Endothelial cell of umbilical vein (primary cell): ENCODE measurements around the gene PAX1. TPM values are rescaled to one million over a fixed set of nuclear protein-coding genes. Genes with fewer than 3 reads are reported as not detected.

ENCODE experiments used
- BruUV-seq: library from RNA; stranded (reverse); fragments of 400-500 nt; replicated peaks from 2 replicates; lab custom pipeline; 2021; lab: Mats Ljungman, UMichigan
- CTCF ChIA-PET: fragments of 300-600, 350-600 bp; sonication (Branson Sonifier 250); formaldehyde crosslinking; loops from one replicate; lab custom pipeline; 2021; ENCODE audit warnings: antibody characterized with exemption, inconsistent platforms; lab: Charles Lee
- POLR2A ChIA-PET: fragments of 300-600, 350-600 bp; sonication (Branson Sonifier 250); formaldehyde crosslinking; loops from one replicate; lab custom pipeline; 2021; ENCODE audit warnings: antibody characterized with exemption, inconsistent platforms; lab: Charles Lee
- DNase-seq: peaks from one replicate; pipeline ENCODE4 v3.0.0-alpha.2; 2011; ENCODE audit warnings: low read depth, low spot score
- FAIRE-seq: peaks from 2 replicates; lab custom pipeline; 2011; peaks lifted over from hg19 to GRCh38; lab: Jason Lieb, UNC
- H2AFZ ChIP-seq: 2 replicates; pipeline ENCODE4 v1.6.0; 2012; ENCODE audit warnings: low read depth, low read length, control low read depth, inconsistent platforms
- H3K27ac ChIP-seq: 2 replicates; pipeline ENCODE4 v1.5.1; 2011; ENCODE audit warnings: low read depth, mild to moderate bottlenecking, control low read depth, low read length, moderate library complexity; ENCODE audit not compliant: insufficient read depth
- H3K27me3 ChIP-seq, 2 experiments: 2 replicates each; pipeline versions ENCODE4 v1.6.0 to v1.6.1; 2011; ENCODE audit warnings: low read length in 2 of 2, mixed read lengths in 1 of 2; ENCODE audit not compliant: control insufficient read depth in 2 of 2, insufficient read depth in 2 of 2
- H3K36me3 ChIP-seq, 2 experiments: 2 replicates in 1 of 2; 3 replicates in 1 of 2; pipeline ENCODE4 v1.5.1; 2011; ENCODE audit warnings: low read length in 2 of 2, mild to moderate bottlenecking in 1 of 2, moderate library complexity in 1 of 2; ENCODE audit not compliant: control insufficient read depth in 2 of 2, insufficient read depth in 2 of 2; ENCODE audit errors: extremely low read depth in 1 of 2
- H3K4me1 ChIP-seq: 3 replicates; pipeline ENCODE4 v1.5.1; 2011; ENCODE audit warnings: mild to moderate bottlenecking, low read length; ENCODE audit not compliant: control insufficient read depth, insufficient read depth; ENCODE audit errors: extremely low read depth
- H3K4me2 ChIP-seq: 2 replicates; pipeline ENCODE4 v1.6.1; 2011; ENCODE audit warnings: low read length, control low read depth, mixed read lengths; ENCODE audit not compliant: insufficient read depth
- H3K4me3 ChIP-seq, 3 experiments: fragments of 200-600 bp in 1 of 3; sonication (generic), shearing (Covaris generic) in 1 of 3; replicated peaks in 1 of 3; 2 replicates each; pipeline ENCODE4 v1.5.1; 2011 to 2016; ENCODE audit warnings: control low read depth in 3 of 3, low read length in 3 of 3, mild to moderate bottlenecking in 2 of 3, inconsistent platforms in 1 of 3, low read depth in 1 of 3, moderate library complexity in 1 of 3; ENCODE audit not compliant: insufficient read depth in 1 of 3
- H3K79me2 ChIP-seq: 2 replicates; pipeline ENCODE4 v1.6.0; 2012; ENCODE audit warnings: low read length, inconsistent platforms; ENCODE audit not compliant: control insufficient read depth, insufficient read depth
- H3K9ac ChIP-seq: replicated peaks from 2 replicates; pipeline ENCODE3; 2011; ENCODE audit warnings: low read length, control low read depth; ENCODE audit not compliant: insufficient read depth; ENCODE audit errors: extremely low read depth
- H3K9me1 ChIP-seq: replicated peaks from 3 replicates; pipeline ENCODE4 v1.6.0; 2011; ENCODE audit warnings: mild to moderate bottlenecking, low read length; ENCODE audit not compliant: control insufficient read depth, insufficient read depth; ENCODE audit errors: extremely low read depth
- H3K9me3 ChIP-seq: replicated peaks from 2 replicates; pipeline ENCODE4 v1.5.1; 2012; ENCODE audit warnings: low read length, inconsistent platforms; ENCODE audit not compliant: control insufficient read depth, insufficient read depth
- H4K20me1 ChIP-seq: replicated peaks from 2 replicates; pipeline ENCODE3; 2011; ENCODE audit warnings: mild to moderate bottlenecking, low read length; ENCODE audit not compliant: control insufficient read depth, insufficient read depth; ENCODE audit errors: extremely low read depth
- EZH2 ChIP-seq: IDR thresholded peaks from 2 replicates; pipeline ENCODE4 v1.6.1; 2012; ENCODE audit warnings: borderline replicate concordance, low read depth, mild to moderate bottlenecking, moderate library complexity, low read length, inconsistent platforms; ENCODE audit not compliant: severe bottlenecking
- FOS ChIP-seq: IDR thresholded peaks from 2 replicates; pipeline ENCODE4 v1.6.1; 2011; ENCODE audit warnings: mild to moderate bottlenecking, low read length, moderate library complexity, borderline replicate concordance; ENCODE audit not compliant: insufficient read depth
- GATA2 ChIP-seq: IDR thresholded peaks from 2 replicates; pipeline ENCODE4 v1.7.0; 2011; ENCODE audit warnings: low read depth, mild to moderate bottlenecking, moderate library complexity, mixed read lengths, low read length; ENCODE audit not compliant: insufficient read length, insufficient read depth
- JUN ChIP-seq: IDR thresholded peaks from 2 replicates; pipeline ENCODE4 v1.6.1; 2011; ENCODE audit warnings: borderline replicate concordance, low read depth; ENCODE audit not compliant: insufficient read length, insufficient read depth
- MAX ChIP-seq: IDR thresholded peaks from 2 replicates; pipeline ENCODE4 v1.6.1; 2011; ENCODE audit not compliant: insufficient read depth, insufficient read length
- MYC ChIP-seq: IDR thresholded peaks from one replicate; pipeline ENCODE4 v1.6.1; 2011; ENCODE audit warnings: mild to moderate bottlenecking, low read depth, low read length
- POLR2A ChIP-seq: IDR thresholded peaks from 2 replicates; pipeline ENCODE4 v1.6.1; 2012; ENCODE audit warnings: low read depth, mild to moderate bottlenecking, control low read depth, low read length
- POLR2AphosphoS5 ChIP-seq: IDR thresholded peaks from 2 replicates; pipeline ENCODE4 v1.6.1; 2012; ENCODE audit warnings: low read depth, mild to moderate bottlenecking, control low read depth, low read length, moderate library complexity; ENCODE audit not compliant: insufficient read depth
- dilution Hi-C: fragments of 300-500 bp; cut with MboI; formaldehyde crosslinking; loops from one replicate; pipeline ENCODE4 v1.15.0; 2019; ENCODE audit warnings: low sequenced_read_pairs; ENCODE audit not compliant: extremely low pct_ligation_motif_present
- intact Hi-C: fragments of 100-400 bp; cut with micrococcal nuclease; formaldehyde crosslinking; loops from one replicate; pipeline ENCODE4 v1.10.0; 2022
- polyA plus RNA-seq, 4 experiments: library from polyadenylated mRNA; depleted of rRNA in 3 of 4; stranded (reverse) in 3 of 4; unstranded in 1 of 4; fragments of >200 nt; gene quantifications; 2 replicates each; pipeline versions ENCODE4 v1.2.1 to v1.2.3, GENCODE V29; 2011 to 2012; ENCODE audit warnings: missing spikeins in 1 of 4
- total RNA-seq: library from RNA; stranded (reverse); gene quantifications from 2 replicates; pipeline ENCODE4 v1.2.3, GENCODE V29; 2021
- TF ChIP-seq, protein P1 (sequence below), 2 donors: IDR thresholded peaks; 1 replicate in 1 of 2; 2 replicates in 1 of 2; pipeline ENCODE4 v1.5.1; 2011; ENCODE audit warnings: low read length in 2 of 2, mild to moderate bottlenecking in 2 of 2, moderate library complexity in 2 of 2, control low read depth in 1 of 2, inconsistent platforms in 1 of 2, low read depth in 1 of 2; ENCODE audit not compliant: insufficient read depth in 1 of 2; ENCODE audit errors: extremely low read depth in 1 of 2

The PAX1 gene
- total and polyA plus RNA-seq, 2 donors (not counting 3 experiments of a cell fraction or from before 2014, with no cell fraction given) = not detected

GRCh38 chr20:21702553-21703470 lies 2.7 kb upstream of the PAX1 start:
- H3K79me2 ChIP-seq = no peaks in the 10 kb centered on the region
- no peaks in the 10 kb centered on the region for H3K36me3 ChIP-seq
- dilution Hi-C loops = no loop called here
- H3K9me3 ChIP-seq = no peaks in the 10 kb centered on the region
- H3K4me3 ChIP-seq = no peak overlapping the region
- DNase-seq (peak; percentile 41), FAIRE-seq (peak; percentile 31)
- no peaks in the 10 kb centered on the region for H3K4me1 ChIP-seq
- POLR2A ChIA-PET = no interaction called here
- no peak overlapping the region for H3K27ac ChIP-seq
- TF ChIP-seq GATA2 (no peak), EZH2 (peak; percentile 58), MYC (no peak), JUN (no peak), POLR2A (no peak), FOS (no peak), POLR2AphosphoS5 (no peak), MAX (no peak)
- TF ChIP-seq, protein P1, sequence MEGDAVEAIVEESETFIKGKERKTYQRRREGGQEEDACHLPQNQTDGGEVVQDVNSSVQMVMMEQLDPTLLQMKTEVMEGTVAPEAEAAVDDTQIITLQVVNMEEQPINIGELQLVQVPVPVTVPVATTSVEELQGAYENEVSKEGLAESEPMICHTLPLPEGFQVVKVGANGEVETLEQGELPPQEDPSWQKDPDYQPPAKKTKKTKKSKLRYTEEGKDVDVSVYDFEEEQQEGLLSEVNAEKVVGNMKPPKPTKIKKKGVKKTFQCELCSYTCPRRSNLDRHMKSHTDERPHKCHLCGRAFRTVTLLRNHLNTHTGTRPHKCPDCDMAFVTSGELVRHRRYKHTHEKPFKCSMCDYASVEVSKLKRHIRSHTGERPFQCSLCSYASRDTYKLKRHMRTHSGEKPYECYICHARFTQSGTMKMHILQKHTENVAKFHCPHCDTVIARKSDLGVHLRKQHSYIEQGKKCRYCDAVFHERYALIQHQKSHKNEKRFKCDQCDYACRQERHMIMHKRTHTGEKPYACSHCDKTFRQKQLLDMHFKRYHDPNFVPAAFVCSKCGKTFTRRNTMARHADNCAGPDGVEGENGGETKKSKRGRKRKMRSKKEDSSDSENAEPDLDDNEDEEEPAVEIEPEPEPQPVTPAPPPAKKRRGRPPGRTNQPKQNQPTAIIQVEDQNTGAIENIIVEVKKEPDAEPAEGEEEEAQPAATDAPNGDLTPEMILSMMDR (IDR thresholded peaks at IDR 0.05; ENCODE audit: extremely low read depth in 1 of 2, insufficient read depth in 1 of 2, low read depth in 1 of 2, low read length in 2 of 2) = peak; percentile 46 to 69
- H3K4me2 ChIP-seq = no peak overlapping the region
- no TSS peak for BruUV-seq
- H3K9me1 ChIP-seq = no peaks in the 10 kb centered on the region
- H2AFZ ChIP-seq = no peak overlapping the region
- H3K9ac ChIP-seq = no peak overlapping the region
- H4K20me1 ChIP-seq = no peaks in the 10 kb centered on the region
- peaks cover 73 to 82% of the 10 kb centered on the region in 2 experiments for H3K27me3 ChIP-seq
- intact Hi-C loops = loop anchor here (1.0 kb wide), 1 partner anchor 609 kb away; no protein-coding TSS in a partner anchor
- CTCF ChIA-PET = interaction anchor here (2.2 to 7.3 kb wide), 2 partner anchors 9 to 15 kb away, joined by 10 to 71 read pairs; no protein-coding TSS in a partner anchor
